Activated CD4-positive, alpha-beta T cell treated with anti-CD3 and anti-CD28 coated beads, Interleukin-2, amount 10 ng/mL, durations not matched to agents 24 days and 14 days (primary cell): ENCODE measurements around the gene RIC1. TPM values are rescaled to one million over a fixed set of nuclear protein-coding genes. Genes with fewer than 3 reads are reported as not detected.
"Not testable (repeated sequence)": the region's sequence is repeated elsewhere in the genome, so short reads cannot be mapped to it uniquely, and the experiment has no call there.

ENCODE experiments used
- DNase-seq: peaks from one replicate; pipeline ENCODE4 v3.0.0; 2022
- H3K27ac Mint-ChIP-seq: one replicate; pipeline ENCODE4 v1.8.0; 2022; ENCODE audit warnings: mild to moderate bottlenecking, mixed read lengths
- H3K27me3 Mint-ChIP-seq: one replicate; pipeline ENCODE4 v1.8.0; 2022; ENCODE audit warnings: mixed read lengths
- H3K36me3 Mint-ChIP-seq: one replicate; pipeline ENCODE4 v1.8.0; 2022; ENCODE audit warnings: low read depth, mild to moderate bottlenecking, mixed read lengths
- H3K4me1 Mint-ChIP-seq: one replicate; pipeline ENCODE4 v1.8.0; 2021; ENCODE audit warnings: mixed read lengths
- H3K4me3 Mint-ChIP-seq: one replicate; pipeline ENCODE4 v1.8.0; 2022; ENCODE audit warnings: mild to moderate bottlenecking, moderate library complexity, mixed read lengths
- H3K9me3 Mint-ChIP-seq: one replicate; pipeline ENCODE4 v1.8.0; 2021; ENCODE audit warnings: mixed read lengths
- intact Hi-C: fragments of 100-400 bp; cut with micrococcal nuclease; formaldehyde crosslinking; loops from one replicate; pipeline ENCODE4 v1.15.1; 2023
- total RNA-seq: library from RNA; stranded (reverse); gene quantifications from 2 replicates; pipeline ENCODE4 v1.2.3, GENCODE V29; 2022

The RIC1 gene
- total RNA-seq, 1 donor from 2014 or later = 20.2 TPM

DNA sequence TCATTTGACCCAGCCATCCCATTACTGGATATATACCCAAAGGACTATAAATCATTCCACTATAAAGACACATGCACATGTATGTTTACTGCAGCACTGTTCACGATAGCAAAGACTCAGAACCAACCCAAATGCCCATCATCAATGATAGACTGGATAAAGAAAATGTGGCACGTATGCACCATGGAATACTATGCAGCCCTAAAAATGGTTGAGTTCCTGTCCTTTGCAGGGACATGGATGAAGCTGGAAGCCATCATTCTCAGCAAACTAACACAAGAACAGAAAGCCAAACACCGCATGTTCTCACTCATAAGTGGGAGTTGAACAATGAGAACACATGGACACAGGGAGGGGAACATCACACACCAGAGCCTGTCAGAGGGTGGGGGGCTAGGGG lies 154.5 kb downstream of the RIC1 start:
- peaks cover 97% of the 10 kb centered on the region for H3K36me3 Mint-ChIP-seq
- DNase-seq, H3K27me3 Mint-ChIP-seq, H3K27ac Mint-ChIP-seq, intact Hi-C loops, H3K4me3 Mint-ChIP-seq: not testable (repeated sequence)
- peaks cover 17% of the 10 kb centered on the region for H3K4me1 Mint-ChIP-seq
- peaks cover 32% of the 10 kb centered on the region for H3K9me3 Mint-ChIP-seq

DNA sequence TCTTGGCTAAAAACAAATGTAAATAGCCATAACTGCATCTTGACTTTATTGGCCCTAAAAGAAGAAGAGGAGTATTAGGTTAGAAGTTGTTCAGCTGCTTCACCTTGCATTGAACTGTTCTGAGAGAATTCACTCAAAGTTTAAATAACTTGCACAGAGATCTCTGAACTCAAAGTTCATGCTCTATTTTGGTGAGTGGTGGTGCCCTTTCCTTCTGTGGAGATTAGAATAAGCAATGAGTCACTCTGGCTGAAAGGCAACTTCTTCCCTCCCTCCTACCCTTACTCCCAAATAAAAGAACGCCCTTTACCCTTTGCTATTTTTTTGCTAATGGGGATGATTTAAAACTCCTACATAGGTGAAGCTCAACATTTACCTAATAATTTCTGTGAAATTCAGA lies 155.1 kb downstream of the RIC1 start:
- no peak for DNase-seq
- Mint-ChIP-seq H3K27ac (no peak overlapping the region), H3K4me1 (peaks cover 22% of the 10 kb centered on the region), H3K27me3 (no peaks in the 10 kb centered on the region), H3K9me3 (peaks cover 28% of the 10 kb centered on the region), H3K4me3 (no peak overlapping the region), H3K36me3 (peaks cover 96% of the 10 kb centered on the region)
- intact Hi-C loops = no loop called here

DNA sequence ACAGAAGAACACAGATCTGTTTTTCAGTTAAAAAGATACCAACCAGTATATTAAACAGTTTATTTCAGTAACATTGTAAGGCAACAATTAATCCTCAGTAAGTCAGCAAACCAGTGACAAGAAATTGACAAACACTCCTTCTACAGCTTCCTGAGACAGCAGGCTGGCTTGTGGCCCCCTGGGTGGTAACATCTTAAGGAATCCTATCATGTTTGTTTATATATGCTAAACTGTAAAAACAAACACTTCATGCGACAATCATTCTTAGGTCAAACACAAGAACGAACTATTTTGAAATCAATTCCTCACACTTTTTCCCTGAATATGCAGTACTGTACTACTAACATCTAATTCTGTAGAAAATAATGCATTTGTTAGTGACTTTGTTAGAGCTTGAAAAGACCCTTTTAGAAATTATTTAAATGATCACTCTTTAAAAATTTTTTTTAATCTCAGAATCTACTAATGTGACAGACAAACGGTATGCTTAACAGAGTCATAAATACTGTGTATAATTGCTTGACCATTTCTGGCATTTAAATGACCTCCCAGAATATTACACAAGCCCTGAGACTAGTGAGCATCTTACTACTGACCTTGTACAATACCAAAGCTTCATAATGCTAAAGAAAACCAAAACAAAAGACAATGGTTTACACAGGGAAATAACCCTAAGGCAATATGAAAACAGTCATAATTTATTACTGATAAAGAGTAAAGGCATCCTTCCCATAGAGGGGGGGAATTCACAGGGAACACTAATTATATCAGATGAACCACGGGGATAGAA lies 155.8 kb downstream of the RIC1 start:
- Mint-ChIP-seq H3K9me3 (peaks cover 28% of the 10 kb centered on the region), H3K27ac (no peak overlapping the region), H3K36me3 (peaks cover 96% of the 10 kb centered on the region), H3K4me3 (no peak overlapping the region), H3K4me1 (peaks cover 22% of the 10 kb centered on the region), H3K27me3 (no peaks in the 10 kb centered on the region)
- intact Hi-C loops = loop anchor here (5.0 kb wide), 1 partner anchor 327 kb away; no protein-coding TSS in a partner anchor
- no peak for DNase-seq

DNA sequence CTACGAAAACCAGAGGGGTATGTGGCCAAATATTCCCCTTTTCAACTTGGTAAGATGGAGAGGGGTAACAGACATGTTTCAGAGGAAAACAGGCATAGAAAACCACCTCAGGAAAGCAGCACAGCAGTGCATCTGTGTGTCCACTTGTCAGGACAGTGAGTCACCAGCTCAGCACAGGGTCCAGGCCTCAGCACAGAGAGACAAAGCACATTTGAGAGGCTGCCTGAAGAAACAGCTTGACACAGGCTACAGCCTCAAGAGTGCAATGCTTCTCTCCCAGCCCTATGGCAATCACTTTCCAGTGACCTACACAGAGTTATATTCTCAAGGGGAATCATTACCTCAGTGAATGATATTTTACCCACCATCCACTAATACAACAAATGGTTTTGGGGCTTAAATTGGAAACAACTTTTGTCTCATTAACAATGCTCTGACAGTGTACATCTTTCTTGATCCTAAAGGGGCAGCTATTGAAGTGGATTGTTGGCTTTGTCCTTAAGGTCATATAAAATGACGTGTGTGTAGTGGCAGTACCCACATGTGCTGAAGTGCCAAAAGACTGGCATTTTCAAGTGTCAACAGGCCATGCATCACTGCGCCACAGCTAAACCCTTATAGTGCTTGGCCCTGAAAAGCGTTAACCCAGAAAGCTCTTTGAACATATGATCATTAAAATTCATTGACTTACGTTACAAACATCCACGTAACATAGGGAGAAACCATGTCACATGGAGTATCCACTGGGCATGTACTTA lies 157.6 kb downstream of the RIC1 start:
- intact Hi-C loops = loop anchor here (2.0 to 5.0 kb wide), 2 partner anchors 18 to 329 kb away; no protein-coding TSS in a partner anchor
- peak overlapping the region; percentile 6 for H3K27ac Mint-ChIP-seq

DNA sequence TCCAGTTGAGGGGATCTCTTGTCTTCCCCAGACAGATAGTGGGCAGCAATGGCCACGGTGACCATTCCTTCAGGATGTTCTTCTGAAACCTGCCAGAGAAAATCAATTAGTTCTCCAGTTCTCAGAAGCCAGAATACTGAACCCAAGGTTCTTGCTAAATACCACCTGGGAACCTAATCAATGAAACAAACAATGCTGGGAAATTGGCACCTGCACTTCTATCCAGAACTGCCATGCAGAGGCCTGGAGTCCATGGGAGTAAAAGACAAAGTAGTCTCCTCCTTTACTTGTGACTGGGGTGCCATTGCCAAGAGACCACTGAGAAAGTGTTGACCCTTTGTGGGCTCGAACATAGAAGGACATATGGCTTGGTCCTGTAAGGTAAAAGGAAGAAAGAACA lies 158.3 kb downstream of the RIC1 start:
- intact Hi-C loops = loop anchor here (2.0 to 5.0 kb wide), 2 partner anchors 18 to 330 kb away; no protein-coding TSS in a partner anchor
- Mint-ChIP-seq H3K27ac (no peak overlapping the region), H3K9me3 (peaks cover 13% of the 10 kb centered on the region), H3K36me3 (peaks cover 94% of the 10 kb centered on the region), H3K4me1 (peaks cover 36% of the 10 kb centered on the region), H3K27me3 (no peaks in the 10 kb centered on the region), H3K4me3 (no peak overlapping the region)
- no peak for DNase-seq

More for the DNA sequence above, 157.6 kb downstream of the RIC1 start:
- Mint-ChIP-seq H3K4me1 (peaks cover 30% of the 10 kb centered on the region), H3K9me3 (peaks cover 19% of the 10 kb centered on the region), H3K4me3 (no peak overlapping the region), H3K27me3 (no peaks in the 10 kb centered on the region), H3K36me3 (peaks cover 94% of the 10 kb centered on the region)
- no peak for DNase-seq

DNA sequence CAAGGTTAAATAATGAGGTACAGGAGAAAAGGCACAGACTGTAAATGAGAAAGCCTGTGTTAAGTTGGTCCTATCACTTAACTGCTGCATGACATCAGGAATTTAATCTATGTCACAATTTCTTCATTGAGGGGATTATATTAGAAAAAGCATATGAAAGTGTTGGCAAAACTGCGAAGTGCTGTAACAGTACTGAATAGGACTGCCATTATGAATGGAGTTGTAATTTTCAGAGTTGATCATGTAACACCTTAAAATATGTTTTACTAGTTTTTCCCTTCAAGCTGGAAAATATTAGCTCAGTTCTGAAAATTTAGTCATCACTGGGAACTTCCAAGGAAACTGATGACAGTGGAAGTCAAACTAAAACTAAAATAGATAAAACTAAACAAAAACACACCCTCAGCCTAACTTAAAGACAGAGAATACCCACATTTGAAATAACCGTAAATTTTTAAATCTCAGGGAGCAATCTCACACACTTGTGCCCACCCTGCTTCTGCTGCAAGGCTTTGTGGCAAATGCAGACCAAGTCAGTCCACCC lies 158.9 kb downstream of the RIC1 start:
- peak overlapping the region; percentile 83 for H3K27ac Mint-ChIP-seq
- H3K4me3 Mint-ChIP-seq = peak overlapping the region; percentile 26
- no peak for DNase-seq
- H3K4me1 Mint-ChIP-seq = peaks cover 36% of the 10 kb centered on the region
- peaks cover 7% of the 10 kb centered on the region for H3K9me3 Mint-ChIP-seq
- H3K27me3 Mint-ChIP-seq = no peaks in the 10 kb centered on the region
- intact Hi-C loops = loop anchor here (2.0 to 5.0 kb wide), 3 partner anchors 19 to 331 kb away; no protein-coding TSS in a partner anchor
- H3K36me3 Mint-ChIP-seq = peaks cover 89% of the 10 kb centered on the region

DNA sequence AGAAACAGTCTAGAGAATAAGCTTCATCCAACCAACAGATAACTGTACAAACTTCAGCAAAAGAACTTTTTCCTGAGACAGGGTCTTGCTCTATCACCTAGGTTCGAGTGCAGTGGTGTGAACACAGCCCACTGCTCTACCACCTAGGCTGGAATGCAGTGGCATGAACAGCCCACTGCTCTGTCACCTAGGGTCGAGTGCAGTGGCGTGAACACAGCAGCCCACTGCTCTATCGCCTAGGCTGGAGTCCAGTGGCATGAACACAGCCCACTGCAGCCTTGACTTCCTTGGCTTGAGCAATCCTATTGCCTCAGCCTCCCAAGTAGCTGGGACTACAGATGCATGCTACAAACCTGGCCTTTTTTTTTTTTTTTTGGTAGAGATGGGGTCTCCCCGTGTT lies 160.6 kb downstream of the RIC1 start:
- Mint-ChIP-seq H3K36me3 (peaks cover 82% of the 10 kb centered on the region), H3K4me3 (no peak overlapping the region)
- intact Hi-C loops = loop anchor here (2.0 to 5.0 kb wide), 2 partner anchors 55 to 332 kb away; no protein-coding TSS in a partner anchor

DNA sequence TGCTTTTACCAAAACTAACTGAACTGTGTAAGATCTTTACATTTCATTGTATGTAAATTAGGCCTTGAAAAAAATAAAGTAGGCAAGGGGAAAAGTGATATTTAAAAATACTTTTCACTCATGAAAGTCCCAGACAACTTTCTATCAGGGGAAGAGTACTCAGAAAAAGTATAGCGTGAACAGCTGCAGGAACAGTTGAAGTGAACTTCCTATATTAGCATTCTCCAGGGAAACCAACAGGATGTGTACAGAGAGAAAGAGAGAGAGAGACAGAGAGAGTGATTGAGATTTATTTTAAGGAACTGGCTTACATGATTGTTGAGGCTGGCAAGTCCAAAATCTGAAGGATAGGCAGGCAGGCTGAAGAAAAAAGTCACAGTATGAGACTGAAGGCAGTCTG lies 162.0 kb downstream of the RIC1 start:
- H3K36me3 Mint-ChIP-seq = peaks cover 75% of the 10 kb centered on the region
- peaks cover 45% of the 10 kb centered on the region for H3K4me1 Mint-ChIP-seq
- no peak for DNase-seq
- H3K9me3 Mint-ChIP-seq = no peaks in the 10 kb centered on the region
- intact Hi-C loops = loop anchor here (5.0 kb wide), 1 partner anchor 216 kb away; a partner anchor contains a TSS
- H3K27me3 Mint-ChIP-seq = no peaks in the 10 kb centered on the region
- H3K27ac Mint-ChIP-seq = peak overlapping the region; percentile 71
- no peak overlapping the region for H3K4me3 Mint-ChIP-seq

More for the DNA sequence above, 160.6 kb downstream of the RIC1 start:
- DNase-seq = no peak
- Mint-ChIP-seq H3K27ac (no peak overlapping the region), H3K4me1 (peaks cover 50% of the 10 kb centered on the region), H3K9me3 (no peaks in the 10 kb centered on the region), H3K27me3 (no peaks in the 10 kb centered on the region)

DNA sequence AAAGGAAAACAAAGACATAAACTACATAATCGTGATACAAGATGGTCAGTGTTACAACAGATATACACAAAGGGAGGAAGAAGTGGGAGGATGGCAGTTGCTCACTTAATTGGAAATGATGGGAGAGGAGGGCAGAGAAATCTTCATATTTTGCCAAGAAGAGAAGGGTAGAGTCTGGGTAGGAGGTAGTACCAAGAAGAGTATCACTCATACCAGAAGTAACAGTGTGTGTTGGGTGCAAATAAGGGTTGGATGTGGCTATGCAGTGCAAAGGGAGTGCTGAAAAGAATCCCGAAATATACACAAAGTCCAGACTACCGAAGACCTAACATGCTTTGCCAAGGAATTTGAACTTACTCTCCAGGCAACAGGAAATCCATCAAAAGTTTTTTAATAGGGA lies 163.0 kb downstream of the RIC1 start:
- Mint-ChIP-seq H3K27ac (peak overlapping the region; percentile 12), H3K9me3 (no peaks in the 10 kb centered on the region), H3K4me1 (peaks cover 48% of the 10 kb centered on the region), H3K36me3 (peaks cover 74% of the 10 kb centered on the region), H3K27me3 (no peaks in the 10 kb centered on the region), H3K4me3 (no peak overlapping the region)
- DNase-seq = no peak
- intact Hi-C loops = loop anchor here (5.0 kb wide), 1 partner anchor 215 kb away; a partner anchor contains a TSS

DNA sequence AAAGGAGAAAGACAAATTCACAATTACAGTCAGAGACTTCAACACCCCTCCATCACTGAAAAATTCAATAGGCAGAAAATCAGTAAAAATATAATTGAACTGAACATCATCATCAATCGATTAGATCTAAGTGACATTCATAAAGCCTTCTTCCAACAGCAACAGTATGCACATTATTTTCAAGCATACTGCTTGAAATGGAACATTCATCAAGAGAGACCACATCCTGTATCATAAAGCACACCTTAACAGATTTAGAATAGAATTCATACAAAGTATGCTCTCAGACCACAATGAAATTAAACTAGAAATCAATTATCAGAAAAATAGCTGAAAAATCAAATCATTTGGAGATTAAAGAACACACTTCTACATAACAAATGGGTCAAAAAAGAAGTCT lies 164.9 kb downstream of the RIC1 start:
- no peak overlapping the region for H3K4me3 Mint-ChIP-seq
- no peaks in the 10 kb centered on the region for H3K9me3 Mint-ChIP-seq
- intact Hi-C loops = loop anchor here (5.0 kb wide), 1 partner anchor 213 kb away; a partner anchor contains a TSS
- peaks cover 68% of the 10 kb centered on the region for H3K36me3 Mint-ChIP-seq
- peaks cover 36% of the 10 kb centered on the region for H3K4me1 Mint-ChIP-seq
- no peak for DNase-seq
- no peaks in the 10 kb centered on the region for H3K27me3 Mint-ChIP-seq
- H3K27ac Mint-ChIP-seq = peak overlapping the region; percentile 27

DNA sequence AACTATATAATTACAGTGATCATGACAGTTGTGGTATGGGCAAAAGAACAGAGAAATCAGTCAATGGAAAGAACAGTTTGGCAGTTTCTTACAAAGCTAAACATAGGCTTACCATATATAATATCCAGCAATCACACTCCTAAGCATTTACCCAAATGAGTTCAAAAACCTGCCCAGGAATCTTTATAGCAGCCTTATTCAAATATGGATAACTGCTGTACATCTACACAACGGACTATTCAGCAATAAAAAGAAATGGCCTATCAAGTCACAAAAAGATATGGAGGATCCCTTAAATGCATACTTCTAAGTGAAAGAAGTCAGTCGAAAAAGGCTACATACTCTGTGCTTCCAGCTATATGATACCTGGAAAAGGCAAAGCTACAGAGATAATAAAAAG lies 167.4 kb downstream of the RIC1 start:
- Mint-ChIP-seq H3K27me3 (no peaks in the 10 kb centered on the region), H3K4me3 (no peak overlapping the region), H3K27ac (peak overlapping the region; percentile 47), H3K36me3 (peaks cover 52% of the 10 kb centered on the region), H3K9me3 (no peaks in the 10 kb centered on the region), H3K4me1 (peaks cover 34% of the 10 kb centered on the region)
- intact Hi-C loops = loop anchor here (5.0 kb wide), 1 partner anchor 256 kb away; no protein-coding TSS in a partner anchor
- no peak for DNase-seq

DNA sequence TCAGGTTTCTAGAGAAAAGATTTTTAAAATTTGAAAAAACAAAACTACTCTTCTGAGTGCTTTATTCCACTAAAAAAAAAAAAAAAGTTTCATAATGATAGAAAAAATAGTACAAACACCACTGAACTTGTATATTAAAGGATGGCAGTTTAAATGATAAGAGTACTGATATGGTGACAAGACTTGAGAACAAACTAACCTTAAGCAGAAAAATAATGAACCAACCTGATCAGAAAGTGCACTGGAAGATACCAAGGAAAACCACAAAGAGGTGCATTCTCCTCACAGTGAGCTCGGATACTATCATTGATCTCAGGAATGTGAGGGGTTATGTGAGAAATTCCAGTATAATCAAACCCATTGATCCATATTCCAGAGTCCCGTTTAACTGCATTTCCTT lies 169.7 kb downstream of the RIC1 start:
- Mint-ChIP-seq H3K4me3 (no peak overlapping the region), H3K27me3 (no peaks in the 10 kb centered on the region), H3K27ac (peak overlapping the region; percentile 72)

DNA sequence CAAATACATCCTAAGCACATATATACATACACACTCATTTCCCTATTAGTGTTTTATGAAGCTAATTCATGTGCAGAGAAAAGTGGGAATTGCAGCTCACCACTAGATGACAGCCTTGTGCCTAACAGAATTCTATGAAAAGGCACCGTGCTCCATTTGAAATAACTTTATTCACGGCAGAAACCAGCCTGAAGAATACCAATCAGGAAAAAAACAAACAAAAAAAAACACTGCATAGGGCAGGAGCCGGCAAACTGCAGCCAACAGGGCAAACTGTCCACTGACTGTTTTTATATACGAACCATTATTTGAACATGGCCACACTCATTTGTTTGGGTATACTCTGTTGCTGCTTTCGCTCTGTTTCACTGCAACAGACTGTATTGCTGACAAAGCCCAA lies 170.4 kb downstream of the RIC1 start:
- no peak overlapping the region for H3K4me3 Mint-ChIP-seq
- H3K9me3 Mint-ChIP-seq = no peaks in the 10 kb centered on the region
- peaks cover 14% of the 10 kb centered on the region for H3K4me1 Mint-ChIP-seq
- intact Hi-C loops = loop anchor here (2.0 to 5.0 kb wide), 2 partner anchors 33 to 253 kb away; partner anchors contain the start of gene ERMP1
- DNase-seq = peak; percentile 63
- no peak overlapping the region for H3K27ac Mint-ChIP-seq
- H3K36me3 Mint-ChIP-seq = peaks cover 44% of the 10 kb centered on the region
- no peaks in the 10 kb centered on the region for H3K27me3 Mint-ChIP-seq

More for the DNA sequence above, 169.7 kb downstream of the RIC1 start:
- Mint-ChIP-seq H3K4me1 (peaks cover 20% of the 10 kb centered on the region), H3K9me3 (no peaks in the 10 kb centered on the region), H3K36me3 (peaks cover 47% of the 10 kb centered on the region)
- intact Hi-C loops = loop anchor here (2.0 to 5.0 kb wide), 2 partner anchors 34 to 254 kb away; partner anchors contain the start of gene ERMP1
- DNase-seq = no peak
